B cell (primary cell): ENCODE measurements around the gene PACSIN3. TPM values are rescaled to one million over a fixed set of nuclear protein-coding genes. Genes with fewer than 3 reads are reported as not detected.
A peak's percentile ranks its signal among the peaks of the same experiment; 100 is the strongest.

Experiments used
- ATAC-seq: fragments of 200-7000 bp; cut with Tn5 transposase; one replicate; pipeline ENCODE4 v1.10.0; 2021; ENCODE audit warnings: low read depth, mild to moderate bottlenecking, moderate number of reproducible peaks, moderate library complexity
- CTCF ChIA-PET: fragments of 350-600 bp; sonication (Branson Sonifier 250); formaldehyde crosslinking; loops from one replicate; lab custom pipeline; 2021; ENCODE audit warnings: antibody characterized with exemption, inconsistent platforms; lab: Charles Lee
- POLR2A ChIA-PET: fragments of 350-600 bp; sonication (Branson Sonifier 250); formaldehyde crosslinking; loops from one replicate; lab custom pipeline; 2021; ENCODE audit warnings: antibody characterized with exemption; lab: Charles Lee
- DNase-seq: peaks from one replicate; pipeline ENCODE4 v3.0.0; 2013
- H2AFZ ChIP-seq: 2 replicates; pipeline ENCODE4 v1.6.1; 2012; ENCODE audit warnings: mild to moderate bottlenecking, low read depth, low read length; ENCODE audit not compliant: insufficient read depth, poor library complexity, severe bottlenecking
- H3K27ac ChIP-seq, 2 donors: 1 replicate in 1 of 2; 2 replicates in 1 of 2; pipeline ENCODE4 v1.5.1; 2012 to 2013; ENCODE audit warnings: low read length in 2 of 2, mild to moderate bottlenecking in 2 of 2, moderate library complexity in 1 of 2
- H3K27me3 ChIP-seq, 4 experiments: fragments of 200-600 bp in 1 of 4; sonication (generic) in 1 of 4; replicated peaks in 1 of 4; 1 replicate in 2 of 4; 2 replicates in 2 of 4; pipeline versions ENCODE4 v1.6.1 to v1.7.0; 2013 to 2016; ENCODE audit warnings: low read length in 3 of 4, mild to moderate bottlenecking in 2 of 4, mixed read lengths in 1 of 4, moderate library complexity in 1 of 4; ENCODE audit not compliant: insufficient read depth in 4 of 4, control insufficient read depth in 3 of 4; ENCODE audit errors: control extremely low read depth in 1 of 4
- H3K36me3 ChIP-seq, 2 experiments: replicated peaks in 1 of 2; 1 replicate in 1 of 2; 2 replicates in 1 of 2; pipeline versions ENCODE4 v1.6.1 to v1.7.1; 2013; ENCODE audit warnings: low read length in 1 of 2; ENCODE audit not compliant: insufficient read depth in 2 of 2, control insufficient read depth in 1 of 2; ENCODE audit errors: control extremely low read depth in 1 of 2, extremely low read depth in 1 of 2
- H3K4me1 ChIP-seq, 2 donors: fragments of 200-600 bp in 1 of 2; sonication (generic) in 1 of 2; 1 replicate in 1 of 2; 2 replicates in 1 of 2; pipeline versions ENCODE4 v1.5.1 to v1.6.1; 2013 to 2017; ENCODE audit warnings: low read length in 2 of 2; ENCODE audit not compliant: control insufficient read depth in 2 of 2, insufficient read depth in 2 of 2
- H3K4me2 ChIP-seq: replicated peaks from 2 replicates; pipeline ENCODE3; 2012; ENCODE audit warnings: mild to moderate bottlenecking, low read depth, low read length; ENCODE audit not compliant: poor library complexity, severe bottlenecking
- H3K4me3 ChIP-seq, 5 experiments: fragments of 200-600 bp in 1 of 5; sonication (generic) in 1 of 5; 1 replicate in 3 of 5; 2 replicates in 2 of 5; pipeline versions ENCODE4 v1.5.1 to v1.7.0; 2011 to 2016; ENCODE audit warnings: low read length in 4 of 5, mild to moderate bottlenecking in 4 of 5, low read depth in 2 of 5, control low read depth in 1 of 5, moderate library complexity in 1 of 5; ENCODE audit not compliant: insufficient read depth in 1 of 5; ENCODE audit errors: control extremely low read depth in 1 of 5, extremely low read depth in 1 of 5
- H3K79me2 ChIP-seq: fragments of 200-600 bp; sonication (generic); one replicate; pipeline ENCODE4 v1.6.0; 2016; ENCODE audit warnings: low read length; ENCODE audit not compliant: control insufficient read depth, insufficient read depth
- H3K9ac ChIP-seq: fragments of 200-600 bp; sonication (generic); 2 replicates; pipeline ENCODE4 v1.6.1; 2017; ENCODE audit warnings: mild to moderate bottlenecking, low read length, moderate library complexity
- H3K9me3 ChIP-seq, 3 donors: one replicate each; pipeline versions ENCODE4 v1.6.1 to v1.7.1; 2013; ENCODE audit warnings: low read length in 2 of 3; ENCODE audit not compliant: control insufficient read depth in 2 of 3, insufficient read depth in 1 of 3; ENCODE audit errors: control extremely low read depth in 1 of 3
- H4K20me1 ChIP-seq: 2 replicates; pipeline ENCODE4 v1.6.0; 2012; ENCODE audit warnings: mild to moderate bottlenecking, low read length; ENCODE audit not compliant: insufficient read depth, control insufficient read depth, poor library complexity, severe bottlenecking
- H3K27ac Mint-ChIP-seq: one replicate; pipeline ENCODE4 v1.8.0; 2021; ENCODE audit warnings: mixed read lengths
- H3K27me3 Mint-ChIP-seq: one replicate; pipeline ENCODE4 v1.8.0; 2021; ENCODE audit warnings: mixed read lengths
- H3K4me1 Mint-ChIP-seq: one replicate; pipeline ENCODE4 v1.8.0; 2021; ENCODE audit warnings: mixed read lengths
- H3K4me3 Mint-ChIP-seq: one replicate; pipeline ENCODE4 v1.8.0; 2021; ENCODE audit warnings: mixed read lengths
- H3K9me3 Mint-ChIP-seq: one replicate; pipeline ENCODE4 v1.8.0; 2022; ENCODE audit warnings: mixed read lengths; ENCODE audit not compliant: insufficient read depth
- CTCF ChIP-seq: fragments of 200-600 bp; IDR thresholded peaks from one replicate; pipeline ENCODE4 v1.8.0; 2022; ENCODE audit warnings: antibody characterized with exemption, mild to moderate bottlenecking
- EZH2 ChIP-seq: IDR thresholded peaks from 2 replicates; pipeline ENCODE4 v1.6.1; 2012; ENCODE audit warnings: borderline replicate concordance, low read depth, mild to moderate bottlenecking, moderate library complexity, low read length; ENCODE audit not compliant: insufficient read depth, poor library complexity, severe bottlenecking
- WGBS: methylation state at CpG from one replicate; pipeline ENCODE4 v1.1.5; 2013; ENCODE audit warnings: missing lambda C conversion rate; ENCODE audit not compliant: insufficient coverage; 5-methylcytosine and 5-hydroxymethylcytosine counted together
- intact Hi-C: fragments of 100-400 bp; cut with micrococcal nuclease; formaldehyde crosslinking; loops from one replicate; pipeline ENCODE4 v1.10.0; 2022
- polyA plus RNA-seq: library from polyadenylated mRNA; depleted of rRNA; stranded (reverse); fragments of >200 nt; gene quantifications from 2 replicates; pipeline ENCODE4 v1.2.3, GENCODE V29; 2012
- total RNA-seq, 2 donors: library from RNA; stranded (reverse); fragments of 120-200 nt in 1 of 2; gene quantifications; 1 replicate in 1 of 2; 2 replicates in 1 of 2; pipeline versions ENCODE4 v1.2.3 to v1.2.4, GENCODE V29; 2013 to 2022

PACSIN3 gene
- total and polyA plus RNA-seq, 2 donors (not counting 1 experiment from before 2014, with no cell fraction given) = 2.1 TPM; not detected in 1

GRCh38 chr11:47183031-47183856 is 3.0 kb downstream of the PACSIN3 start:
- 98% methylated on average over 22 of the region's 25 CpGs for WGBS
- Histone ChIP-seq H2AFZ (no peak overlapping the region), H3K4me2 (no peak overlapping the region), H3K9me3 (peaks cover 0 to 13% (median 0%) of the 10 kb centered on the region in 3 donors), H3K9ac (no peak overlapping the region), H3K27me3 (peaks cover 0 to 44% (median 15%) of the 10 kb centered on the region in 4 experiments), H3K79me2 (peaks cover 5% of the 10 kb centered on the region), H3K4me3 (no peak overlapping the region), H3K36me3 (no peaks in the 10 kb centered on the region), H3K27ac (no peak overlapping the region), H4K20me1 (no peaks in the 10 kb centered on the region), H3K4me1 (peaks cover 19 to 25% of the 10 kb centered on the region in 2 donors)
- peaks cover 10% of the 10 kb centered on the region for H3K27me3 Mint-ChIP-seq
- POLR2A ChIA-PET = interaction anchor here (0.6 kb wide), 1 partner anchor 31 kb away, joined by 3 read pairs; no protein-coding TSS in a partner anchor
- ATAC-seq = no peak
- H3K4me3 Mint-ChIP-seq = no peak overlapping the region
- no peaks in the 10 kb centered on the region for H3K9me3 Mint-ChIP-seq
- H3K27ac Mint-ChIP-seq = no peak overlapping the region
- CTCF ChIA-PET = interaction anchor here (0.6 to 1.7 kb wide), 2 partner anchors 76 to 577 kb away, joined by 4 to 5 read pairs; no protein-coding TSS in a partner anchor
- intact Hi-C loops = no loop called here
- TF ChIP-seq EZH2 (no peak), CTCF (no peak)
- peak; percentile 10 for DNase-seq
- peaks cover 16% of the 10 kb centered on the region for H3K4me1 Mint-ChIP-seq

- Mint-ChIP-seq H3K27me3 (peaks cover 10% of the 10 kb centered on the region), H3K4me1 (peaks cover 20% of the 10 kb centered on the region), H3K9me3 (no peaks in the 10 kb centered on the region), H3K27ac (no peak overlapping the region), H3K4me3 (no peak overlapping the region)
- no peak overlapping the region for H3K27ac ChIP-seq
- peaks cover 27 to 30% of the 10 kb centered on the region in 2 donors for H3K4me1 ChIP-seq
- CTCF ChIA-PET = interaction anchor here (1.7 kb wide), 1 partner anchor 77 kb away, joined by 5 read pairs; no protein-coding TSS in a partner anchor
- POLR2A ChIA-PET = no interaction called here
- 98% methylated on average over 13 of the region's 17 CpGs for WGBS
- H3K4me2 ChIP-seq = no peak overlapping the region
- H3K4me3 ChIP-seq = no peak overlapping the region
- intact Hi-C loops = no loop called here
- H3K27me3 ChIP-seq = peaks cover 0 to 36% (median 12%) of the 10 kb centered on the region in 4 experiments
- DNase-seq (no peak), ATAC-seq (no peak)
- H4K20me1 ChIP-seq = no peaks in the 10 kb centered on the region
- no peak overlapping the region for H2AFZ ChIP-seq
- peaks cover 0 to 13% (median 0%) of the 10 kb centered on the region in 3 donors for H3K9me3 ChIP-seq
- TF ChIP-seq CTCF (no peak), EZH2 (no peak)
- H3K36me3 ChIP-seq = no peaks in the 10 kb centered on the region
- H3K9ac ChIP-seq = no peak overlapping the region
- H3K79me2 ChIP-seq = peaks cover 5% of the 10 kb centered on the region
These were observed 3.9 kb downstream of the PACSIN3 start for GRCh38 chr11:47182380-47182779.
